HepG2 (cell line): ENCODE measurements around the gene LZTR1. TPM values are rescaled to one million over a fixed set of nuclear protein-coding genes. Genes with fewer than 3 reads are reported as not detected.

Source experiments
- ATAC-seq: fragments of 200-7000 bp; cut with Tn5 transposase; 3 replicates; pipeline ENCODE4 v1.9.1; 2020; ENCODE audit warnings: mild to moderate bottlenecking, moderate library complexity
- BruUV-seq: library from RNA; stranded (reverse); fragments of 400-500 nt; replicated peaks from 2 replicates; lab custom pipeline; 2021; lab: Mats Ljungman, UMichigan
- CTCF ChIA-PET: fragments of 300-600 bp; formaldehyde crosslinking; extraction: SDS; loops from one replicate; lab custom pipeline; 2021; ENCODE audit warnings: low total read pairs, inconsistent platforms, low intra/inter-chr PET ratio; lab: Yijun Ruan, JAX
- POLR2A ChIA-PET: fragments of 350-600 bp; sonication (Branson Sonifier 250); formaldehyde crosslinking; loops from one replicate; lab custom pipeline; 2020; ENCODE audit warnings: antibody characterized with exemption, inconsistent platforms; lab: Yijun Ruan, JAX
- DNase-seq: peaks from one replicate; pipeline ENCODE4 v3.0.0-alpha.2; 2015; ENCODE audit warnings: low spot score
- FAIRE-seq: peaks from 3 replicates; lab custom pipeline; 2011; peaks lifted over from hg19 to GRCh38; lab: Jason Lieb, UNC
- H2AFZ ChIP-seq: one replicate; pipeline ENCODE4 v1.6.1; 2011; ENCODE audit warnings: low read length, inconsistent platforms
- H3K27ac ChIP-seq: fragments of 300-600 bp; 3 replicates; pipeline ENCODE4 v1.8.0; 2011; ENCODE audit warnings: mixed run types, mild to moderate bottlenecking, mixed read lengths, low read length, inconsistent platforms; ENCODE audit not compliant: insufficient read depth; ENCODE audit errors: extremely low read length
- H3K27me3 ChIP-seq, 2 experiments: fragments of 200-600 bp in 1 of 2; 2 replicates in 1 of 2; 3 replicates in 1 of 2; pipeline versions ENCODE4 v1.6.0 to v1.8.0; 2011; ENCODE audit warnings: low read length in 2 of 2, mild to moderate bottlenecking in 2 of 2, moderate library complexity in 2 of 2, inconsistent platforms in 1 of 2; ENCODE audit not compliant: insufficient read depth in 2 of 2, control insufficient read depth in 1 of 2
- H3K36me3 ChIP-seq, 2 experiments: fragments of 200-600 bp in 1 of 2; replicated peaks in 1 of 2; 2 replicates in 1 of 2; 3 replicates in 1 of 2; pipeline versions ENCODE4 v1.5.1 to v1.8.0; 2011; ENCODE audit warnings: low read length in 2 of 2, inconsistent platforms in 1 of 2; ENCODE audit not compliant: insufficient read depth in 2 of 2, control insufficient read depth in 1 of 2
- H3K4me1 ChIP-seq: 2 replicates; pipeline ENCODE4 v1.5.1; 2012; ENCODE audit warnings: low read length, inconsistent platforms; ENCODE audit not compliant: insufficient read depth
- H3K4me2 ChIP-seq: 2 replicates; pipeline ENCODE4 v1.6.0; 2011; ENCODE audit warnings: low read depth, low read length, inconsistent platforms
- H3K4me3 ChIP-seq, 3 experiments: fragments of 200-600 bp in 1 of 3; sonication (generic), shearing (Covaris generic) in 1 of 3; replicated peaks in 1 of 3; 2 replicates each; pipeline ENCODE4 v1.5.1; 2011 to 2016; ENCODE audit warnings: low read length in 3 of 3, inconsistent platforms in 2 of 3, low read depth in 2 of 3, mild to moderate bottlenecking in 2 of 3, control low read depth in 1 of 3, mixed read lengths in 1 of 3; ENCODE audit not compliant: insufficient read depth in 1 of 3
- H3K79me2 ChIP-seq: one replicate; pipeline ENCODE4 v1.6.1; 2011; ENCODE audit warnings: low read length, inconsistent platforms; ENCODE audit not compliant: insufficient read depth
- H3K9ac ChIP-seq: 2 replicates; pipeline ENCODE4 v1.6.0; 2011; ENCODE audit warnings: mild to moderate bottlenecking, low read depth, low read length, inconsistent platforms; ENCODE audit not compliant: insufficient read depth
- H3K9me3 ChIP-seq: 2 replicates; pipeline ENCODE4 v1.5.1; 2012; ENCODE audit warnings: mild to moderate bottlenecking, low read length
- H4K20me1 ChIP-seq: 2 replicates; pipeline ENCODE4 v1.6.0; 2011; ENCODE audit warnings: inconsistent platforms, mild to moderate bottlenecking, low read length, moderate library complexity; ENCODE audit not compliant: insufficient read depth
- BHLHE40 ChIP-seq: IDR thresholded peaks from 2 replicates; pipeline ENCODE4 v1.6.1; 2011; ENCODE audit warnings: low read length, improper control_type of control experiment
- CENPT ChIP-seq: sonication (generic); formaldehyde crosslinking; IDR thresholded peaks from 2 replicates; pipeline ENCODE4 v1.8.0; 2022; ENCODE audit warnings: low read depth, mild to moderate bottlenecking, moderate library complexity, missing genetic modification reagents
- DDIT3 ChIP-seq: sonication (generic); formaldehyde crosslinking; IDR thresholded peaks from 2 replicates; pipeline ENCODE4 v1.4.0; 2020; ENCODE audit warnings: mild to moderate bottlenecking, missing genetic modification reagents
- KMT2A ChIP-seq: sonication (generic); formaldehyde crosslinking; IDR thresholded peaks from 2 replicates; pipeline ENCODE4 v1.4.0; 2020; ENCODE audit warnings: missing genetic modification reagents
- RARA ChIP-seq: IDR thresholded peaks from 2 replicates; pipeline ENCODE4 v1.6.1; 2016; ENCODE audit warnings: missing genetic modification reagents, missing compliant biosample characterization
- RBFOX2 ChIP-seq: fragments of 200-400 bp; formaldehyde crosslinking; IDR thresholded peaks from 2 replicates; pipeline ENCODE4 v1.6.1; 2017; ENCODE audit warnings: low read depth, mild to moderate bottlenecking, low read length
- SALL1 ChIP-seq: sonication (generic); formaldehyde crosslinking; IDR thresholded peaks from 2 replicates; pipeline ENCODE4 v1.8.0; 2022; ENCODE audit warnings: mild to moderate bottlenecking, missing genetic modification reagents
- SRSF1 ChIP-seq: fragments of 200-400 bp; formaldehyde crosslinking; optimal IDR thresholded peaks from 2 replicates; pipeline ENCODE3; 2017; ENCODE audit warnings: mild to moderate bottlenecking, low read depth, low read length, moderate library complexity
- ZNF10 ChIP-seq: sonication (generic); formaldehyde crosslinking; IDR thresholded peaks from 2 replicates; pipeline ENCODE4 v1.4.0; 2020; ENCODE audit warnings: mild to moderate bottlenecking, low read depth, missing genetic modification reagents, borderline replicate concordance
- ZNF326 ChIP-seq: sonication (generic); formaldehyde crosslinking; IDR thresholded peaks from 2 replicates; pipeline ENCODE4 v1.4.0; 2020; ENCODE audit warnings: missing genetic modification reagents, borderline replicate concordance
- ZNF44 ChIP-seq: sonication (generic); formaldehyde crosslinking; IDR thresholded peaks from 2 replicates; pipeline ENCODE4 v1.5.1; 2020; ENCODE audit warnings: mild to moderate bottlenecking, missing genetic modification reagents
- ZNF556 ChIP-seq: sonication (generic); formaldehyde crosslinking; IDR thresholded peaks from 2 replicates; pipeline ENCODE4 v1.4.0; 2020; ENCODE audit warnings: mild to moderate bottlenecking, missing genetic modification reagents, borderline replicate concordance
- ZNF674 ChIP-seq: sonication (generic); formaldehyde crosslinking; IDR thresholded peaks from 2 replicates; pipeline ENCODE4 v1.5.0; 2020; ENCODE audit warnings: low read depth, mild to moderate bottlenecking, missing genetic modification reagents
- ZSCAN22 ChIP-seq: sonication (generic); formaldehyde crosslinking; IDR thresholded peaks from 2 replicates; pipeline ENCODE4 v1.4.0; 2020; ENCODE audit warnings: mild to moderate bottlenecking, missing genetic modification reagents
- WGBS: methylation state at CpG from one replicate; pipeline ENCODE4 v1.1.6; 2017; ENCODE audit warnings: low lambda C conversion rate; 5-methylcytosine and 5-hydroxymethylcytosine counted together
- in situ Hi-C: cut with HindIII; loops from 2 replicates; pipeline ENCODE4 v1.10.0; 2017; ENCODE audit warnings: low pct_unique_long_range_greater_than_20kb; ENCODE audit not compliant: extremely low pct_ligation_motif_present
- intact Hi-C: fragments of 100-400 bp; cut with micrococcal nuclease; formaldehyde crosslinking; loops from one replicate; pipeline ENCODE4 v1.10.0; 2022; ENCODE audit not compliant: unreplicated experiment
- polyA plus RNA-seq, 8 experiments: library from polyadenylated mRNA; depleted of rRNA in 3 of 8; stranded (reverse) in 7 of 8; unstranded in 1 of 8; fragments of >200 nt; fragmentation: Illumina TruSeq in 4 of 8; extraction: Trizol in 4 of 8; gene quantifications; 2 replicates each; pipeline versions ENCODE4 v1.2.1 to v1.2.3, GENCODE V29; 2011 to 2016; ENCODE audit warnings: low read depth in 4 of 8, missing spikeins in 1 of 8, mixed read lengths in 1 of 8; ENCODE audit not compliant: insufficient read depth in 1 of 8
- total RNA-seq, 5 experiments: library from RNA; depleted of rRNA; stranded (reverse); fragments of >200 nt; fragmentation: Illumina TruSeq; extraction: Trizol; gene quantifications; 2 replicates each; pipeline ENCODE4 v1.2.3, GENCODE V29; 2016; ENCODE audit warnings: low read depth in 1 of 5
- TF ChIP-seq, protein P1 (sequence below): sonication (generic); formaldehyde crosslinking; IDR thresholded peaks from 2 replicates; pipeline ENCODE4 v1.9.0; 2021; ENCODE audit warnings: missing genetic modification reagents, borderline replicate concordance
- TF ChIP-seq, protein P2 (sequence below): fragments of 450-650 bp; IDR thresholded peaks from 2 replicates; pipeline ENCODE4 v1.6.1; 2016
- TF ChIP-seq, protein P3 (sequence below): sonication (generic); IDR thresholded peaks from 2 replicates; pipeline ENCODE4 v1.6.1; 2016; ENCODE audit warnings: low read depth, borderline replicate concordance

LZTR1 gene
- total and polyA plus RNA-seq, 2 of the 13 experiments (the other 11 are each of a cell fraction or from before 2014, with no cell fraction given) = 21.8 to 22.4 TPM

- DNase-seq (no peak), FAIRE-seq (no peak), ATAC-seq (no peak)
- Histone ChIP-seq H3K27ac (no peak overlapping the region), H3K4me3 (no peak overlapping the region), H3K27me3 (no peaks in the 10 kb centered on the region), H4K20me1 (no peaks in the 10 kb centered on the region), H2AFZ (no peak overlapping the region), H3K9ac (no peak overlapping the region), H3K4me1 (peaks cover 26% of the 10 kb centered on the region), H3K4me2 (no peak overlapping the region), H3K36me3 (no peaks in the 10 kb centered on the region), H3K79me2 (peaks cover 2% of the 10 kb centered on the region), H3K9me3 (0 out of 2 replicates have a peak, but pooled peaks cover 4% of the 10 kb centered on the region)
- BruUV-seq = no TSS peak
- CTCF ChIA-PET = no interaction called here
- intact Hi-C loops = no loop called here
- 89% methylated on average over 16 of the region's 24 CpGs for WGBS
- POLR2A ChIA-PET = no interaction called here
- TF ChIP-seq RBFOX2 (no peak), DDIT3 (CRISPR knock-in tag) (no peak), BHLHE40 (no peak), CENPT (CRISPR knock-in tag) (no peak), SALL1 (CRISPR knock-in tag) (no peak), RARA (CRISPR knock-in tag) (no peak), ZSCAN22 (CRISPR knock-in tag) (no peak), ZNF10 (CRISPR knock-in tag) (no peak), ZNF674 (CRISPR knock-in tag) (no peak), ZNF556 (no peak), ZNF326 (CRISPR knock-in tag) (no peak), KMT2A (no peak), ZNF44 (CRISPR knock-in tag) (no peak), SRSF1 (no peak)
- TF ChIP-seq, protein P1, sequence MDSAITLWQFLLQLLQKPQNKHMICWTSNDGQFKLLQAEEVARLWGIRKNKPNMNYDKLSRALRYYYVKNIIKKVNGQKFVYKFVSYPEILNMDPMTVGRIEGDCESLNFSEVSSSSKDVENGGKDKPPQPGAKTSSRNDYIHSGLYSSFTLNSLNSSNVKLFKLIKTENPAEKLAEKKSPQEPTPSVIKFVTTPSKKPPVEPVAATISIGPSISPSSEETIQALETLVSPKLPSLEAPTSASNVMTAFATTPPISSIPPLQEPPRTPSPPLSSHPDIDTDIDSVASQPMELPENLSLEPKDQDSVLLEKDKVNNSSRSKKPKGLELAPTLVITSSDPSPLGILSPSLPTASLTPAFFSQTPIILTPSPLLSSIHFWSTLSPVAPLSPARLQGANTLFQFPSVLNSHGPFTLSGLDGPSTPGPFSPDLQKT (CRISPR knock-in tag) = no peak
- TF ChIP-seq, protein P2, sequence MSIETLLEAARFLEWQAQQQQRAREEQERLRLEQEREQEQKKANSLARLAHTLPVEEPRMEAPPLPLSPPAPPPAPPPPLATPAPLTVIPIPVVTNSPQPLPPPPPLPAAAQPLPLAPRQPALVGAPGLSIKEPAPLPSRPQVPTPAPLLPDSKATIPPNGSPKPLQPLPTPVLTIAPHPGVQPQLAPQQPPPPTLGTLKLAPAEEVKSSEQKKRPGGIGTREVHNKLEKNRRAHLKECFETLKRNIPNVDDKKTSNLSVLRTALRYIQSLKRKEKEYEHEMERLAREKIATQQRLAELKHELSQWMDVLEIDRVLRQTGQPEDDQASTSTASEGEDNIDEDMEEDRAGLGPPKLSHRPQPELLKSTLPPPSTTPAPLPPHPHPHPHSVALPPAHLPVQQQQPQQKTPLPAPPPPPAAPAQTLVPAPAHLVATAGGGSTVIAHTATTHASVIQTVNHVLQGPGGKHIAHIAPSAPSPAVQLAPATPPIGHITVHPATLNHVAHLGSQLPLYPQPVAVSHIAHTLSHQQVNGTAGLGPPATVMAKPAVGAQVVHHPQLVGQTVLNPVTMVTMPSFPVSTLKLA = no peak
- TF ChIP-seq, protein P3, sequence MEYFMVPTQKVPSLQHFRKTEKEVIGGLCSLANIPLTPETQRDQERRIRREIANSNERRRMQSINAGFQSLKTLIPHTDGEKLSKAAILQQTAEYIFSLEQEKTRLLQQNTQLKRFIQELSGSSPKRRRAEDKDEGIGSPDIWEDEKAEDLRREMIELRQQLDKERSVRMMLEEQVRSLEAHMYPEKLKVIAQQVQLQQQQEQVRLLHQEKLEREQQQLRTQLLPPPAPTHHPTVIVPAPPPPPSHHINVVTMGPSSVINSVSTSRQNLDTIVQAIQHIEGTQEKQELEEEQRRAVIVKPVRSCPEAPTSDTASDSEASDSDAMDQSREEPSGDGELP = no peak
- in situ Hi-C loops = no loop called here
These were observed 5.7 kb upstream of the LZTR1 start for GRCh38 chr22:20976291-20976877.
